NT2/D1 (cell line): ENCODE results near the gene PCDHA7.

Experiments used
- SUZ12 ChIP-seq: IDR thresholded peaks from 2 replicates; pipeline ENCODE4 v1.6.1; 2011; ENCODE audit not compliant: insufficient read length, insufficient read depth; ENCODE audit errors: extremely low read depth
- YY1 ChIP-seq: IDR thresholded peaks from 2 replicates; pipeline ENCODE4 v1.6.1; 2011; ENCODE audit not compliant: insufficient read length, insufficient read depth

GRCh38 chr5:140855772-140856674, 22.0 kb downstream of the PCDHA7 start, which contains the start of gene PCDHA10:
- TF ChIP-seq SUZ12 (no peak), YY1 (no peak)
